HG02943 (cell line): ENCODE results near the gene IGFBP3.

Experiments
- ATAC-seq: cut with Tn5 transposase; IDR thresholded peaks from one replicate; pipeline ENCODE4 v1.9.1; 2021; ENCODE audit warnings: mild to moderate bottlenecking, low read depth, moderate library complexity; ENCODE audit not compliant: unreplicated experiment

IGFBP3 gene

GRCh38 chr7:45876519-45876918 lies 44.6 kb downstream of the IGFBP3 start:
- no peak for ATAC-seq

GRCh38 chr7:45874408-45875131 lies 46.5 kb downstream of the IGFBP3 start:
- no peak for ATAC-seq

GRCh38 chr7:45873355-45873754 lies 47.7 kb downstream of the IGFBP3 start:
- no peak for ATAC-seq

- ATAC-seq, result no peak
Measured at GRCh38 chr7:45873035-45873354, 48.1 kb downstream of the IGFBP3 start, which contains the start of gene CCDC201. CCDC201 (minus strand) TSS chr7:45873082; CDS start chr7:45873007, 75 bp downstream.

- ATAC-seq, result no peak
Measured at GRCh38 chr7:45872116-45873034, 48.7 kb downstream of the IGFBP3 start.

- no peak for ATAC-seq
Measured at GRCh38 chr7:45869426-45869825, 51.6 kb downstream of the IGFBP3 start.

GRCh38 chr7:45867471-45867870 lies 53.6 kb downstream of the IGFBP3 start:
- no peak for ATAC-seq

- no peak for ATAC-seq
Measured at GRCh38 chr7:45865594-45866410, 55.3 kb downstream of the IGFBP3 start.

GRCh38 chr7:45863715-45864114 lies 57.4 kb downstream of the IGFBP3 start:
- ATAC-seq, result no peak
